GM19467 (cell line): ENCODE data around the gene CWC25.
"Not testable (repeated sequence)": the region's sequence is repeated elsewhere in the genome, so short reads cannot be mapped to it uniquely, and the experiment has no call there.

Experiments
- ATAC-seq: cut with Tn5 transposase; IDR thresholded peaks from one replicate; pipeline ENCODE4 v1.9.1; 2021; ENCODE audit warnings: mild to moderate bottlenecking, moderate library complexity; ENCODE audit not compliant: unreplicated experiment

The CWC25 gene

DNA sequence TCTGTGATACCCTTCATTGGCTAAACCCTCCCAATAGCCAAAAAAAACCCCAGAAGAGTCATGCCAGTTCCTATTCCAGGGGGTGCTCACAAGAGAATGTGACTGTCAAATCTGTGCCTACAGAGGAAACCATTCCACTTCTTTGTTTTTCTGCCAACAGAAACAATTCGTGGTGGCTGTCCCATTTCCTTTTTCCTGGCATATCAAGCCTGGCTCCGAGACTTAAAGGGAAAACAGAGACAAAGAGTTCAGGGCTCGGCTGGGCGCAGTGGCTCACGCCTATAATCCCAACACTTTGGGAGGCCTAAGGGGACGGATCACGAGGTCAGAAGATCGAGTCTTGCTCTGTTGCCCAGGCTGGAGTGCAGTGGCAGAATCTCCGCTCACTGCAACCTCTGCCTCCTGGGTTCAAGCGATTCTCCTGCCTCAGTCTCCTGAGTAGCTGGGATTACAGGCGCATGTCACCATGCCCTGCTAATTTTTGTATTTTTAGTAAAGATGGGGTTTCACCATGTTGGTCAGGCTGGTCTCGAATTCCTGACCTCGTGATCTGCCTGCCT lies 34.9 kb downstream of the CWC25 start:
- not testable (repeated sequence) for ATAC-seq

DNA sequence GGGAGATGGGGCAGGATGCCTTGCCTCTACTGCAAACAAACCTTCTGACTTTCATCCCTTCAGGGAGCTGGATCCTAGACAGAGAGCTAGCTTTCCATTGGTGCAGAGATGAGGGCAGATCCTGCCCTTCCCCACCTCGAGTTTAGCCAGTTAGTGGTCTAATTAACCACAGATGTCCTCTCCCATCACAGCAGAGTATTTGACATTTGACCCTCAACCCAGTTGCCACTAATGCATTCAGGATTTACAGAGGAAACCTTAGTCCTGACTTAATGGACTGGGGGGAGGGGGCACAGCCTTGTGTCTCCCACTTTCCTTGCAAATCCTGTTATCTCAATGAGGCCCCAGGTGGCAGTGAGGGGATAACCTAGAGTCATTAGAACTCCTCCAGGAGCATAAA lies 35.9 kb downstream of the CWC25 start:
- ATAC-seq = no peak

DNA sequence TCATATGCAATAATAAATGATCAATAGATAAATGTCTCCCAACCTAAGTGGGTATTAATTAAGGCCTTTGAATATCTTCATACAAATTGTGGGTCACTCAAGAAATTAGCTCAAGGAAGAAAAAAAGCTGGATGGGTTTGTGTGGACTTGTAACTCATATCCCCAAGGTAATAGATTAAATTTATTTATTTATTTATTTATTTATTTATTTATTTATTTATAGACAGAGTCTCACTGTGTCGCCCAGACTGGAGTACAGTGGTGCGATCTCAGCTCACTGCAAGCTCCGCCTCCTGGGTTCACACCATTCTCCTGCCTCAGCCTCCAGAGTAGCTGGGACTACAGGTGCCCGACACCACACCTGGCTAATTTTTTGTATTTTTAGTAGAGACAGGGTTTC lies 37.1 kb downstream of the CWC25 start:
- ATAC-seq = not testable (repeated sequence)

DNA sequence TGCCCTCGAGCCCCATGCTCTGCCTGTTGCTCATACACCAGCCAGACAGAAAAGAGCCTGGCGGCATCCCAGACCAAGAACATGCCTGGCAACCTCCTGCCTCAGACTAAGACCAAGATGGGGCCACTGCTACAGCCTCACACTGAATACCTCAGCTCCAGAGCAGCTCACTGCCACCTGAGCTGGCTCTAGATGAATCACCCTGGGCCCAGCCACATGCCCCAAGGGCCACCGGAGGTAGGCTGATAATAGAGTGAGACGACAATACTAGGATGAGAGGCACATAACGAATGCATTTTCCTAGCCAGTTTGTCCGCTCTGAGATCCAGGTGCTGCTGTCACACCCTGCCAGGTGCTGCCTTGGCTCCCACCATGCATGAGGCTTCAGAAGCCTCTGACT lies 38.7 kb downstream of the CWC25 start:
- ATAC-seq = no peak

DNA sequence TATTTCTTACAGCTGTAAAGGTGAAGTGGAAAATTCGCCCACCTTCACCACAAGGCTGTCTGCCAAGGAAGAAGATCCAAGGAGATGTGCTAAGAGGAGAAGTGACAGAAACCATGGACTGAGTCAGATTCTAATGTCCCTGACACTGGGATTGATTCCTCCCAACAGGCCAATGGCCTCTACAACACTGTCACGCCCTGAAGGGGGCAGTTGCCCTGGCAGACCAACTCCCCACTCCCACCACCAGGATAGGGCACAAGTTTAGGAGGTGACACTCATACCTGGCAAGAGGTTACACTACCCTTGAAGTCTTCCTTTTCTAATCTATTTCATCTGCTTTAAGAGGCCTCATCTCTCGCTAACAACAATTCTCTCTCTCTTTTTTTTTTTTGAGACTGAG lies 41.9 kb downstream of the CWC25 start:
- ATAC-seq = no peak

DNA sequence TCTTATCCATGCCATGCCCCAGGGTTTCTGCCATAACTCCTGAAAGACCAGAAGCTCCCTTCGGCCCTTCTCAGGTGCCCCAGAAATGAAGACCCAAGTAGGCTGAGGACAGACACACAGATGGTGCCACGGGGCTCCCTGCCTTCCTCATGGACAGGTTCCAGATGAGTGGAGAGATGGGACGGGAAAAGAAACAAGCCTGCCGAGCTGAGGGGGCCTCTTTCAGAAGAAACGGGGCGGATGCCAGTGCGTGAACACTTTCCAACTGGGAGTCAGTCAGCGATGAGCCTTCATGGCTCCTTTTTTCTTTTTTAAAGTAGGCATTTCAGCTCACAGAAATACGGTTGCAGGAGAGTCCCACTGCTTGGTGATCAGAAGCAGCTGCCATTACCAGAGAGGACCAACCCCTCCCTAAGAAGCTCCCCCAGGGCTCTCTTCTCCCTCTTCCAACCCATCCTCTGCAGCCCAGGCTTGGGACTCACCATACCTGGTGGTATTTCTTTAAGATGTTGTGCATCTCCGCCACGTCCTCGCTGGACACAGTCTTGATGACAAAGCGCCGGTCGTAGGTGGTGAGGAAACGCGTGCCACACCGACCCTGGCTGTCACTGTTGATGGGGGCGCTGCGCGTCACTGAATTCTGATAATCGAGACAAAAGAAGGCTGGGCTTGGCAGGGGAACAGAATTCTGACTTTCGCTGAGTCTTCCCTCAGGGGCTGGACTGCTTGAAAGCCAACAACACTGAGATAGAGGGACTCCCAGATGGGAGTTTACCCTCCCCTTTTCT lies 45.0 kb downstream of the CWC25 start:
- no peak for ATAC-seq

DNA sequence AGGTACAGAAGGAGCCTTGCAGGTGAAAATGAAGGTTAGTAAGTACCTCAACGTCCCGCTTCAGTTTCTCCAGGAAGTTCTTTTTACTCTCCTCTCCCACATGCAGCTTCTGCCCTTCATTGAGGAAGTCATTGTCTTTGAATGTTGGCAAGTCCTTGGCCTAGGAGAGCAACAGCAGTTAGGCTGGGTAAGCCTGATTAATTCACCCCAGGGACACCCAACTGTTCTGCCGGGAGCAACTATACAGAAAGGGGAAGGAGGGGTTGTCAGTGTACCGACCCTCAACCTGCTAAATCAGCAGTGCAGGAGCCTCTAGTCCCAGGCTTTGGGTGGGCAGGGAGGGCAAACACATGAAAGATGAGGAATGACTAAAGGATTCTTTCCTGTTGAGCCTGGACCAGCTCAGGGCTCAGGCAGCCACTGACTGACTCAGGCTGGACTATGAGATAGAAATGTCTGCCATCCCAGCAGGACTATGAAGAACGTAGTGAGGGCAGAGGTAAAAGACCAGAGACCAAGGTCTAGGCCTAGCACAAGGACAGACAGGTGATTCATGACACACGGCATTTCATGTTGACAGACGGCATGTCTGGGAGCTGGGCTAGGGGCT lies 47.4 kb downstream of the CWC25 start:
- ATAC-seq = no peak

DNA sequence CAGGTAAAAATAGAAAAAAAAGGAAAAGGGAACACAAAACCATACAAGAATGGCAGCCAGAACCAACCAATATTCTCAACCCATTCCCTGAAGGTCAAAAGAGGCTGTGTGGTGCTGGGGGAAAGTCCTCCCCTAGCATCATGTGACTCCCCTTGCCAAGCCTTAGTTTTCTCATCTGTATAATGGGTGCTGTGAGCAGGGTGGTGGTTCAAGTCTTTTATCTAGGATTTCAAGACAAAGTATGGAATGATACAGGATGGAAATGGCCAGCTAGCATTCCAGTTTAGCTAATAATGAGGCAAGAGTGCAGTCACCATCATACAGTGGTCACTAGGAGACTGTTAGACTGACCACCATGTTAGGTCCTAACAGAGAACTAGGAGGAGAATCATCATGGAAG lies 51.9 kb downstream of the CWC25 start:
- no peak for ATAC-seq

DNA sequence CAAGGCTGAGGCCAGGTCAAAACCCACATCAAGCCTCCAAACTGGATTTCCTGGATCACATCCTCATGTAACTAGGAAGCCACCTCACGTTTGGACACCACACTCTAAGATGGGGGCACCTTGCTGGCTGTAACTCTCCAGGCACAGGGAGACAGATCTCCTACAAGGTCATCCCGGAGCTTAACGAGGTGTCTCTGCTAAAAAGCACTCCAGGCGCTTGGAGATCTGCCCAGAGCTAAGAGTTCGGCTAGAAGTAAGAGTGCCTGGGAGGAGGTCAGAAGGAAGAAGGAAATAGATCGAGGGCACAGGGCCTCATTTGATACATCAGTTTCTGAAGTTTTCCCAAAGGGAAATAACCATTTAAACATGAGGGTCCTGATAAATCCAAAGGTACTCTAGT lies 56.7 kb downstream of the CWC25 start:
- no peak for ATAC-seq

DNA sequence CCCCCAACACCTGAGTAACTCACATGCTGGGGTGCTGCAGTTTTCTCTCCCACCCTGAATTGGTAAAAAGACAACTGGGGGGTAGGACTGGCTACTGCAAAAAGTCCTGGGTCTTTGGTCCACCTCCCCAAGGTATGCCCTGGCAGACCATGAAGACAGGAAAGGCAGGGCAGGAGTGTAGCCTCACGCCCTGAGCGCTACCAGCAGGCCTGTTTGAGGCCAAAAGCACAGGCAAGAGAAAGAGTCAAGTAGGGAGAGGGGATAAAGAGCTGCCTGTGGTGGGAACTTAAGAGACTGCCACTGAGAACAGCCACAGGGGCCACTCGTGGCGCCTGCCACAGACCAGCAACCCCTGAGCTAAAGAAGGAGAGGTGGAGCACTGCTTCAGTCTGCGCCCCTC lies 58.8 kb downstream of the CWC25 start:
- no peak for ATAC-seq

DNA sequence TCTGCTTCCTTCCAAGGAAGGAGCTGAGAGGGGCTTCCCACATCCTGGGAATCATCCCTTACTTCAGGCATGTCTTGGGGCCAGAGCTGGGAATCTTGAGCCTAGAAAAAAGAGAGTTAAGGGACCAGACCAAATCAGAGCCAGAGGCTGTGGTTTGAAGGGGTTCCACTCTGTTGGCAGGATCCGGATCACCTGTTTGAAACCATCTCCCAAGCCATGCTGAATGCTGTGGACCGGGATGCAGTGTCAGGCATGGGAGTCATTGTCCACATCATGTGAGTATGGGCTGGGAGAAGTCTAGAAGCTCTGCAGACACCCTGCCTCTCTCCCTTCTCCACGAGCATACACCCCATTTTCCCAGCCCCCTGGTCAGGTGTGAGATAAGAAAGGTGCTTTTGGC lies 62.9 kb downstream of the CWC25 start:
- no peak for ATAC-seq

DNA sequence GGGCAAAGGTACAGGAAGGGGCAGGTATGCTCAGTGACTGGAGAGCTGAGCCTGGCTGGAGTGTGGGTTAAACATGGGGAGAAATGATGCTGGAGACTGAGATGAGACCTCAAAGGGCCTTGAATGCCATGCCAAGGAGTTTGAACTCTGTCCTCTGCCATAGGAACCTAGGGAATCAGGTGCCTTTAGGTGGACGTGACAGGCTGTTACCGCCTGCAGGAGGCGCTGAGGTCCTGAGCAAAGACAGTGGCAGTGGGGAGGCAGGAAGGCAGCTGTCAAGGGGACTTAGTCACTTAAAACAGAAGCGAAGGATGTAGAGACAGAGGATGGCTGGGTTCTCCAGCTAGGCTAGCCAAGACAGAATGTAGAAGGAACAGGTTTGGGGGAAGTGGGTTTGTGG lies 63.5 kb downstream of the CWC25 start:
- ATAC-seq = no peak

DNA sequence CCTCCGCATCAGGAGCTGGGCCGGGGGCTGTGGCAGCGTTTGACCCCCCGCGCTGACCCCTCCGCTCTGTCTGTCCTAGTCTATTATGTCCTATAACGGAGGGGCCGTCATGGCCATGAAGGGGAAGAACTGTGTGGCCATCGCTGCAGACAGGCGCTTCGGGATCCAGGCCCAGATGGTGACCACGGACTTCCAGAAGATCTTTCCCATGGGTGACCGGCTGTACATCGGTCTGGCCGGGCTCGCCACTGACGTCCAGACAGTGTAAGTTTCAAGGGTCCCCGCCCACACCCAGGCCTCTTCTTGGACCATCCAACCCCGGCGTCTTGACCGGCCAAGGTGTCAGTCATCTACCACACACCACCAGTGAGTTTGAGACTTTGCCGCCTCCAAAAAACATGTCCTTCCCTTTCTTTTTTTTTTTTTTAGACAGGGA lies 72.0 kb downstream of the CWC25 start:
- ATAC-seq = no peak

DNA sequence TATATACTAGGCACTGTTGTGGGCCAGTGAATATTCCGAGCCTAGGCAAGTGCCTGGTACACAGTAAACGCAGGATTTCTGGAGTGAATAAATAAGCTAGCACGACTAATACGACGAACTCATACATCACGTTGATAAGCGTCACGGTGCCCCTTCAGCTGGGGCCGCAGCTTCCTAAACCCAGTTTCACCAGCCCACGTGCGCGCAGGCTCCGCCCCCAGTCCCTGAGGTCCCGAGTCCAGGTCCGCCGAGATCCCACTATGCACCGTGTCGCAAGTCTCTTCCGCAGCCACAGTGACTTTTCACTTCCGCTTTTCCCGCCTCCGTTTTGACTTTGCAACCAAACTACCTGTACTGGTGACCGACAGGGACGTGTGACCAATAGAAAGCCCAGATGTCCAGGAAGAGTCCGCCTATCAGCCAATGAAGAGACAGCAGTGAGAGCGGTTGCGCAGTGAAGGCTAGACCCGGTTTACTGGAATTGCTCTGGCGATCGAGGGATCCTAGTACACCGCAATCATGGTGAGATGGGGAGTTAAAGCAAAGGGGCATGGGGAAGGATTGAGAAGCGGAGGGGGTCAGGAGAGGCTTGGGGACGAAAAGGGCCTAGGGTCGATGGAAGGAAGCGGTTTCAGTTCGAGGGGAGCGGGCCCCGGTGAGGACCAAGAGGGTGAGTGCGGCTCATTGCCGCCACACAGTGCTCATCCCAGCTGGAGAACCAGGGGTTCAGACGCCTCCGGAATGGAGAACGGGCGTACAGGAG lies 72.6 kb downstream of the CWC25 start, which contains the start of gene PSMB3:
PSMB3 (plus strand) TSS at position 434 of the 763 bp plus-strand sequence; CDS start at position 520, 86 bp downstream.
- ATAC-seq = peak; percentile 81

DNA sequence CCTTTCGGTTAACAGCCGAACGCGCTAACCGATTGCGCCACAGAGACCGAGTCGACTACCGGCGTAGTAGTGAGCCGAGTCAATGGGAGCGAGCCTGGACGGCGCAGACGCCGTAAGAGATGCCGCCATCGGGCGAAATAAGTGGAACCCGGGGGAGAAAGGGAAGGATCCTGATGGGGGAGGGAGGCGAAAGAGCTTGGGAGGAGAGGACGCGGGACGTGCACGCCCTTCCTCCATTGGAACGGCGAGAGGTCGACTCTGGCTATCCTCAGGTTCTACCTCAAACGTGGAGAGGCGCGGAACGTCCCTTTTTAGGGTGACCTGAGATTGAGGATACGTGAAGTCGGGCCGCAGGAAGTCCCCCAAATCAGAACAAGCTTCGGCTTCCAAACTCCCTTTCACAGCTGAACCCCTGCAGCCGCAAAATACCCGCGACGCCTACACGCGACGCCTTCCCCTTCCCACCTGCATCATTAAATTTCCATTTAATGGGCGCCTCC lies 73.3 kb downstream of the CWC25 start:
- ATAC-seq = peak; percentile 19

DNA sequence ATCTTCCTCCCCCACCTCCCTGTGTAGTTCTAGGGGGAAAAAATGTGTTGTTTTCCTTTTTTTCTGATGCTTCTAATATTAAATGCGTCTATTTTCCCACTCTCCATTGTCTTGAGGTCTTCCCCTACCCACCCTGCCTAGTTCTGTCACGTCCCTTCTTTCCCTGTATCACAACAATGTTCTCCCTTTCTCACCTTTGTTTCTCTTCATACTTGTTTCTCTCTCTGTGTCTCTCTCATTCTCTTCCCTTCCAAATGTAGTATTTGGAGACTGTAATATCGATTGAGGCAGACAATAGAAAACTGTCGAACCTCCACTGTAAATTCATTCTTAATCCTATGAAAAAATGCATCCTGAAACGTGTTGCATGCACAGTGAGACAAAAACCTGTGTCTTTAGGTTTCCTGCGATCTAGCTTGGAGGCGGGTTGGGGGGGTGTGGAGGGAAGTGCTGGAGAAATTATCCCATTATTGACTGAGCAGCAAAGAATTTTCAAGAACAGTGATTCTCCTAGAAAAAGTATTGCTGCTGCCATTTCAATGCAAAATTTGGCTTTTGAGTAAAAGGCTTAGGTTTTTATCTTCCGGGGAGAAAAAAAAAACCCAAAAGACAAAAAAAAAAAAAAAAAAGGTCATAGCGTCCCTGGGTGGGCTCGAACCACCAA lies 73.8 kb downstream of the CWC25 start:
- ATAC-seq = no peak
